GM13976 (cell line): ENCODE results near the gene BRAF.
"Not testable (repeated sequence)": the region's sequence is repeated elsewhere in the genome, so short reads cannot be mapped to it uniquely, and the experiment has no call there.

Experiments
- DNase-seq: peaks from one replicate; pipeline ENCODE4 v3.0.0; 2012; ENCODE audit warnings: low spot score
- CTCF ChIP-seq: IDR thresholded peaks from 2 replicates; pipeline ENCODE4 v1.5.1; 2012; ENCODE audit warnings: borderline replicate concordance, mild to moderate bottlenecking; ENCODE audit not compliant: insufficient read depth; ENCODE audit errors: extremely low read depth, missing control alignments, control extremely low read depth
- in situ Hi-C: fragments of 300-500 bp; cut with MboI; formaldehyde crosslinking; loops from one replicate; pipeline ENCODE4 v1.12.0; 2022; ENCODE audit warnings: low sequenced_read_pairs, mixed read lengths, inconsistent platforms; ENCODE audit not compliant: unreplicated experiment

Gene BRAF

GRCh38 chr7:140889645-140890044 lies 35.1 kb downstream of the BRAF start:
- in situ Hi-C loops: no loop called here
- no peak for DNase-seq
- no peak for TF ChIP-seq CTCF

GRCh38 chr7:140889150-140889549 lies 35.6 kb downstream of the BRAF start:
- no peak for TF ChIP-seq CTCF
- in situ Hi-C loops: no loop called here
- DNase-seq: no peak

- no peak for TF ChIP-seq CTCF
- in situ Hi-C loops: no loop called here
- DNase-seq: no peak
These were observed 36.6 kb downstream of the BRAF start for GRCh38 chr7:140888087-140888486.

- no peak for DNase-seq
- no peak for TF ChIP-seq CTCF
- in situ Hi-C loops: no loop called here
These were observed 38.9 kb downstream of the BRAF start for GRCh38 chr7:140885735-140886334.

- no peak for DNase-seq
- in situ Hi-C loops: no loop called here
- no peak for TF ChIP-seq CTCF
These were observed 41.4 kb downstream of the BRAF start for GRCh38 chr7:140883378-140883777.

- in situ Hi-C loops, DNase-seq: not testable (repeated sequence)
These were observed 41.9 kb downstream of the BRAF start for GRCh38 chr7:140882834-140883233.

GRCh38 chr7:140881507-140882228 lies 43.1 kb downstream of the BRAF start:
- DNase-seq: no peak
- in situ Hi-C loops: no loop called here
- no peak for TF ChIP-seq CTCF
